GM21360 (cell line): ENCODE results near the gene KDM4B.

Source experiments
- ATAC-seq: cut with Tn5 transposase; IDR thresholded peaks from one replicate; pipeline ENCODE4 v1.9.1; 2021; ENCODE audit warnings: mild to moderate bottlenecking, moderate library complexity; ENCODE audit not compliant: unreplicated experiment

The KDM4B gene

GRCh38 chr19:4984106-4984380 is 15.1 kb downstream of the KDM4B start:
- ATAC-seq, result no peak

GRCh38 chr19:4984438-4984990 is 15.6 kb downstream of the KDM4B start:
- no peak for ATAC-seq

GRCh38 chr19:4985551-4985991 is 16.7 kb downstream of the KDM4B start:
- ATAC-seq, result no peak

GRCh38 chr19:4986056-4986455 is 17.1 kb downstream of the KDM4B start:
- ATAC-seq, result no peak

GRCh38 chr19:4986471-4986891 is 17.6 kb downstream of the KDM4B start:
- ATAC-seq, result no peak

GRCh38 chr19:4987256-4987655 is 18.3 kb downstream of the KDM4B start:
- ATAC-seq, result no peak

GRCh38 chr19:4987692-4988370 is 18.9 kb downstream of the KDM4B start:
- ATAC-seq, result no peak

GRCh38 chr19:4988770-4989251 is 19.9 kb downstream of the KDM4B start:
- no peak for ATAC-seq

GRCh38 chr19:4990306-4990705 is 21.4 kb downstream of the KDM4B start:
- ATAC-seq, result no peak

GRCh38 chr19:4991538-4991937 is 22.6 kb downstream of the KDM4B start:
- no peak for ATAC-seq

- no peak for ATAC-seq
Measured at GRCh38 chr19:4991996-4992698, 23.2 kb downstream of the KDM4B start.

GRCh38 chr19:4993683-4994082 is 24.8 kb downstream of the KDM4B start:
- ATAC-seq, result no peak

- ATAC-seq, result no peak
Measured at GRCh38 chr19:4996701-4997100, 27.8 kb downstream of the KDM4B start.

GRCh38 chr19:4997297-4997696 is 28.4 kb downstream of the KDM4B start:
- no peak for ATAC-seq

GRCh38 chr19:5000120-5000611 is 31.3 kb downstream of the KDM4B start:
- ATAC-seq, result no peak

- no peak for ATAC-seq
Measured at GRCh38 chr19:5001615-5002014, 32.7 kb downstream of the KDM4B start.

GRCh38 chr19:5002143-5002542 is 33.2 kb downstream of the KDM4B start:
- ATAC-seq, result no peak

GRCh38 chr19:5003781-5004180 is 34.9 kb downstream of the KDM4B start:
- ATAC-seq, result no peak

- ATAC-seq, result no peak
Measured at GRCh38 chr19:5005096-5005495, 36.2 kb downstream of the KDM4B start.

- ATAC-seq, result no peak
Measured at GRCh38 chr19:5006201-5006600, 37.3 kb downstream of the KDM4B start.

GRCh38 chr19:5006821-5007220 is 37.9 kb downstream of the KDM4B start:
- no peak for ATAC-seq
